ENCODE measurements around the gene CDK14. TPM values are rescaled to one million over a fixed set of nuclear protein-coding genes. Genes with fewer than 3 reads are reported as not detected.

The CDK14 gene
- total RNA-seq, 6 donors from 2014 or later, result 21.7 to 53.4 (median 37.1) TPM

- TF ChIP-seq POLR2A (IDR thresholded peaks at IDR 0.05), result no peak
- TF ChIP-seq POLR2AphosphoS5 (IDR thresholded peaks at IDR 0.05), result no peak
- TF ChIP-seq EP300 (IDR thresholded peaks at IDR 0.05), result no peak
- TF ChIP-seq CTCF (IDR thresholded peaks at IDR 0.05), result no peak
- H3K9me3 ChIP-seq, result no peaks in the 10 kb centered on the region
- DNase-seq (no peak), ATAC-seq (ENCODE audit: low FRiP score in 2 of 2) (no peak)
- H3K27ac ChIP-seq, result no peak overlapping the region
- 80 to 81% methylated on average over 2 of the region's 2 CpGs for WGBS, 2 donors
- H3K4me1 ChIP-seq, result no peaks in the 10 kb centered on the region
- H3K4me3 ChIP-seq, result no peak overlapping the region
- H3K27me3 ChIP-seq, result no peaks in the 10 kb centered on the region
- H3K36me3 ChIP-seq, result no peaks in the 10 kb centered on the region
Observed at GRCh38 chr7:90965211-90965610, 369.1 kb downstream of the CDK14 start.

- TF ChIP-seq EP300 (IDR thresholded peaks at IDR 0.05) (no peak), POLR2AphosphoS5 (IDR thresholded peaks at IDR 0.05) (no peak)
- ATAC-seq (ENCODE audit: low FRiP score in 2 of 2), result no peak
- no peaks in the 10 kb centered on the region for H3K27me3 ChIP-seq
- no peaks in the 10 kb centered on the region for H3K36me3 ChIP-seq
- no peak overlapping the region for H3K27ac ChIP-seq
- no peak overlapping the region for H3K4me3 ChIP-seq
- WGBS, 2 donors, result 61 to 63% methylated on average over 1 of the region's 1 CpG
- H3K4me1 ChIP-seq, result no peaks in the 10 kb centered on the region
- no peak for DNase-seq
- no peaks in the 10 kb centered on the region for H3K9me3 ChIP-seq
Observed at GRCh38 chr7:90966346-90966745, 370.2 kb downstream of the CDK14 start.

- no peak overlapping the region for H3K27ac ChIP-seq
- no peaks in the 10 kb centered on the region for H3K4me1 ChIP-seq
- no peaks in the 10 kb centered on the region for H3K36me3 ChIP-seq
- no peaks in the 10 kb centered on the region for H3K27me3 ChIP-seq
- DNase-seq (no peak), ATAC-seq (ENCODE audit: low FRiP score in 2 of 2) (no peak)
- 87 to 88% methylated on average over 4 of the region's 4 CpGs for WGBS, 2 donors
- H3K9me3 ChIP-seq, result peaks cover 0 to 8% (median 5%) of the 10 kb centered on the region in 4 donors
- TF ChIP-seq CTCF (IDR thresholded peaks at IDR 0.05) (no peak), POLR2AphosphoS5 (IDR thresholded peaks at IDR 0.05) (no peak), EP300 (IDR thresholded peaks at IDR 0.05) (no peak), POLR2A (IDR thresholded peaks at IDR 0.05) (no peak)
- H3K4me3 ChIP-seq, result no peak overlapping the region
Observed at GRCh38 chr7:90968871-90969270, 372.8 kb downstream of the CDK14 start.

GRCh38 chr7:90972906-90973550, 376.9 kb downstream of the CDK14 start:
- TF ChIP-seq POLR2AphosphoS5 (IDR thresholded peaks at IDR 0.05) (no peak), POLR2A (IDR thresholded peaks at IDR 0.05) (no peak), CTCF (IDR thresholded peaks at IDR 0.05) (no peak), EP300 (IDR thresholded peaks at IDR 0.05) (no peak)
- ATAC-seq (ENCODE audit: low FRiP score in 2 of 2), result no peak
- 77 to 83% methylated on average over 4 of the region's 4 CpGs for WGBS, 2 donors

GRCh38 chr7:90977056-90977455, 380.9 kb downstream of the CDK14 start:
- Histone ChIP-seq H3K9me3 (peaks cover 0 to 9% (median 6%) of the 10 kb centered on the region in 4 donors), H3K4me3 (no peak overlapping the region), H3K27ac (no peak overlapping the region), H3K36me3 (no peaks in the 10 kb centered on the region), H3K4me1 (no peaks in the 10 kb centered on the region), H3K27me3 (no peaks in the 10 kb centered on the region)
- DNase-seq (no peak), ATAC-seq (ENCODE audit: low FRiP score in 2 of 2) (no peak)
- TF ChIP-seq POLR2A (IDR thresholded peaks at IDR 0.05) (no peak), CTCF (IDR thresholded peaks at IDR 0.05) (no peak), EP300 (IDR thresholded peaks at IDR 0.05) (no peak), POLR2AphosphoS5 (IDR thresholded peaks at IDR 0.05) (no peak)
- WGBS, 2 donors, result 89% methylated on average over 5 of the region's 5 CpGs

More at GRCh38 chr7:90972906-90973550, 376.9 kb downstream of the CDK14 start:
- DNase-seq, result no peak
- Histone ChIP-seq H3K9me3 (peaks cover 0 to 9% (median 6%) of the 10 kb centered on the region in 4 donors), H3K27ac (no peak overlapping the region), H3K4me1 (no peaks in the 10 kb centered on the region), H3K4me3 (no peak overlapping the region), H3K36me3 (no peaks in the 10 kb centered on the region), H3K27me3 (no peaks in the 10 kb centered on the region)

Measured in upper lobe of left lung (tissue), 6 donors.